Mesendoderm (in vitro differentiated cells): ENCODE results near the gene PRR15L.
"Not testable (repeated sequence)": the region's sequence is repeated elsewhere in the genome, so short reads cannot be mapped to it uniquely, and the experiment has no call there.

Experiments
- DNase-seq: peaks from one replicate; pipeline ENCODE4 v3.0.0; 2013
- H2AK5ac ChIP-seq: 2 replicates; pipeline ENCODE4 v1.6.1; 2013; ENCODE audit warnings: low read length, inconsistent platforms
- H2BK120ac ChIP-seq: 2 replicates; pipeline ENCODE4 v1.6.1; 2013; ENCODE audit warnings: low read depth, mild to moderate bottlenecking, low read length, moderate library complexity, mixed read lengths
- H2BK15ac ChIP-seq: replicated peaks from 2 replicates; pipeline ENCODE4 v1.6.1; 2013; ENCODE audit warnings: low read depth, mild to moderate bottlenecking, moderate library complexity
- H2BK5ac ChIP-seq: 2 replicates; pipeline ENCODE4 v1.6.1; 2013; ENCODE audit warnings: low read length, inconsistent platforms
- H3K18ac ChIP-seq: 2 replicates; pipeline ENCODE4 v1.6.1; 2013; ENCODE audit warnings: mild to moderate bottlenecking, low read length, mixed read lengths
- H3K23ac ChIP-seq: one replicate; pipeline ENCODE4 v1.6.1; 2013; ENCODE audit warnings: low read length
- H3K27ac ChIP-seq: 2 replicates; pipeline ENCODE4 v1.5.1; 2013; ENCODE audit warnings: low read depth, mild to moderate bottlenecking, inconsistent platforms, low read length, moderate library complexity
- H3K27me3 ChIP-seq: 2 replicates; pipeline ENCODE4 v1.6.1; 2013; ENCODE audit warnings: low read length, control low read depth, mild to moderate bottlenecking, inconsistent platforms; ENCODE audit not compliant: insufficient read depth, poor library complexity
- H3K36me3 ChIP-seq: 2 replicates; pipeline ENCODE4 v1.6.1; 2013; ENCODE audit warnings: low read length, inconsistent platforms; ENCODE audit not compliant: control insufficient read depth, insufficient read depth
- H3K4ac ChIP-seq: one replicate; pipeline ENCODE4 v1.6.1; 2013; ENCODE audit warnings: low read depth, mild to moderate bottlenecking, low read length, moderate library complexity
- H3K4me1 ChIP-seq: 2 replicates; pipeline ENCODE4 v1.6.1; 2013; ENCODE audit warnings: low read depth, low read length, inconsistent platforms; ENCODE audit not compliant: control insufficient read depth
- H3K4me2 ChIP-seq: 2 replicates; pipeline ENCODE4 v1.6.1; 2013; ENCODE audit warnings: low read length
- H3K4me3 ChIP-seq: 2 replicates; pipeline ENCODE4 v1.5.1; 2013; ENCODE audit warnings: mild to moderate bottlenecking, low read length
- H3K56ac ChIP-seq: one replicate; pipeline ENCODE4 v1.6.1; 2013; ENCODE audit warnings: low read length
- H3K79me1 ChIP-seq: 2 replicates; pipeline ENCODE4 v1.6.1; 2013; ENCODE audit warnings: low read length, inconsistent platforms
- H3K79me2 ChIP-seq: 2 replicates; pipeline ENCODE4 v1.6.1; 2013; ENCODE audit warnings: mild to moderate bottlenecking, low read length; ENCODE audit not compliant: control insufficient read depth, insufficient read depth
- H3K9ac ChIP-seq: 2 replicates; pipeline ENCODE4 v1.6.1; 2013; ENCODE audit warnings: low read length, inconsistent platforms
- H4K5ac ChIP-seq: one replicate; pipeline ENCODE4 v1.6.1; 2013; ENCODE audit warnings: low read length
- H4K8ac ChIP-seq: one replicate; pipeline ENCODE4 v1.6.1; 2013; ENCODE audit warnings: low read depth, mild to moderate bottlenecking, control low read depth, low read length, moderate library complexity
- WGBS: extraction: QIAGEN DNeasy Blood & Tissue Kit; methylation state at CpG from one replicate; pipeline ENCODE4 v1.1.7; 2013; ENCODE audit warnings: low lambda C conversion rate, missing lambda C conversion rate; ENCODE audit not compliant: insufficient coverage; ENCODE audit errors: extremely low coverage; 5-methylcytosine and 5-hydroxymethylcytosine counted together

The PRR15L gene

DNA sequence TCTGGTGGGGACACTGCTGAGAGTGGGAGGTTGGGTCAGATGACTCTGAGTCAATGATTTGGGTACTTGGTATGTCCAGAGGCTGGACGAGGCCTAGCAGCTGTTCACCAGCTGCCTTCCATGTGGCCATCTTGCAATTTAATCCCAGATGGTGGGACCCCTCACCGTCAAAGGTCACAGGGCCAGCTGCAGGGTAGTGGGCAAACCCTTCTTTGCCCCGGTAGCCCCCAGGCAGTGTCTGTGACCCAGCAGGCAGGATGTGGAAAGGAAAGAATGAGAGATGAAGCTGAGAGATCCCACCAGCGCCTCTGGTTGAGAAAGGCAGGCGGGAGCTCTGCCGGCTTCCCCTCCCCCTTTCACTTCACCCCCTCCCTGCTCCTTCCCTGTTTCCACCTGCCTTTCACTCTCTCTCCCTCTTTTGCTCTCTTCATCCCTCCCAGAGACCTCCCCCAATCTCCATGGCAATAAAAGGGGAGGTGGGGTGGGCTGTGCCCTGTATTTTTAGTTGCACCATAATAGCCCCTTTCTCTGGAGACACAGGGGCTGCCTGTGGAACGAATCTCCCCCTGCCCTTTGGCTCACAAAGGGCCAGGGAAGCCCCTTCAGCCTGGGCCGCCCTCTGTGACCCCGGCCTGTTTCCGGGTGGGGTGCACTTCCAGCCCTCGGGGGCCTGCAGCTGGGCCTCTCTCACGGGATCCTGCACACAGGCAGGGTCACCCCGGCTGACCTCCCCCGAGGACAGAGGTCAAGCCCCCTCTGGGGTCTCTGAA lies 33.5 kb upstream of the PRR15L start:
- H3K4ac ChIP-seq = no peak overlapping the region
- H3K4me1 ChIP-seq = peaks cover 27% of the 10 kb centered on the region
- peak overlapping the region; percentile 61 for H3K56ac ChIP-seq
- no peaks in the 10 kb centered on the region for H3K36me3 ChIP-seq
- WGBS = no CpG with 5 or more reads among the region's 14 CpGs
- no peak overlapping the region for H3K4me2 ChIP-seq
- no peak overlapping the region for H2BK120ac ChIP-seq
- H2BK15ac ChIP-seq = no peak overlapping the region
- H3K27ac ChIP-seq = peak overlapping the region; percentile 47
- H3K9ac ChIP-seq = peak overlapping the region; percentile 20
- peak overlapping the region; percentile 83 for H3K23ac ChIP-seq
- no peak overlapping the region for H2AK5ac ChIP-seq
- no peaks in the 10 kb centered on the region for H3K79me1 ChIP-seq
- no peak overlapping the region for H2BK5ac ChIP-seq
- no peak overlapping the region for H4K5ac ChIP-seq
- peak; percentile 47 for DNase-seq
- no peaks in the 10 kb centered on the region for H3K79me2 ChIP-seq
- H4K8ac ChIP-seq = no peak overlapping the region
- H3K27me3 ChIP-seq = no peaks in the 10 kb centered on the region
- no peak overlapping the region for H3K4me3 ChIP-seq
- H3K18ac ChIP-seq = peak overlapping the region; percentile 46

DNA sequence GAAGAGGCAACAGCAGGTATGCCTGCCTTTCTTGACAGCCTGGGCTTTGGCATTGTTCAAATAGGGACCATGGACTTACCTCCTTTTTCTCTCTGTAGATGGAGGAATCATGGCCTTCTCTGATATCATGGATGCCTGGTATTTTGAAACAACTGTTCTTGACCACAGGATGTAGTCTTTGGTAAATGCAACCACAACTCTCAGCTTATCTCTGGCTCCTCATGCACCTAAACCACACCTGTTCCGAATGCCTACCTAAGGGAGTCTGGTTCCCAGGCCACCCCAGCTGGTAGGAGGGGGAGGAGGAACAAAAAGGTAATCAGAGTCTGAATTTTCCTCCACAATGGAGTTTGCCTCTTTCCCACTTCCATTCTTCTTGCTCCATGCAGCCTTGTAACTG lies 32.0 kb upstream of the PRR15L start:
- no peak overlapping the region for H3K23ac ChIP-seq
- H3K4me2 ChIP-seq = no peak overlapping the region
- no peak overlapping the region for H2BK5ac ChIP-seq
- H3K9ac ChIP-seq = no peak overlapping the region
- no peak overlapping the region for H2BK15ac ChIP-seq
- H3K27ac ChIP-seq = peak overlapping the region; percentile 67
- H3K36me3 ChIP-seq = no peaks in the 10 kb centered on the region
- no peak overlapping the region for H3K4ac ChIP-seq
- no peak overlapping the region for H3K4me3 ChIP-seq
- no peak overlapping the region for H4K5ac ChIP-seq
- H3K18ac ChIP-seq = no peak overlapping the region
- peaks cover 16% of the 10 kb centered on the region for H3K4me1 ChIP-seq
- H2BK120ac ChIP-seq = no peak overlapping the region
- H2AK5ac ChIP-seq = no peak overlapping the region
- no peaks in the 10 kb centered on the region for H3K79me2 ChIP-seq
- H3K27me3 ChIP-seq = no peaks in the 10 kb centered on the region
- WGBS = no CpG with 5 or more reads among the region's 1 CpG
- DNase-seq = no peak
- no peak overlapping the region for H4K8ac ChIP-seq
- H3K79me1 ChIP-seq = no peaks in the 10 kb centered on the region
- no peak overlapping the region for H3K56ac ChIP-seq

DNA sequence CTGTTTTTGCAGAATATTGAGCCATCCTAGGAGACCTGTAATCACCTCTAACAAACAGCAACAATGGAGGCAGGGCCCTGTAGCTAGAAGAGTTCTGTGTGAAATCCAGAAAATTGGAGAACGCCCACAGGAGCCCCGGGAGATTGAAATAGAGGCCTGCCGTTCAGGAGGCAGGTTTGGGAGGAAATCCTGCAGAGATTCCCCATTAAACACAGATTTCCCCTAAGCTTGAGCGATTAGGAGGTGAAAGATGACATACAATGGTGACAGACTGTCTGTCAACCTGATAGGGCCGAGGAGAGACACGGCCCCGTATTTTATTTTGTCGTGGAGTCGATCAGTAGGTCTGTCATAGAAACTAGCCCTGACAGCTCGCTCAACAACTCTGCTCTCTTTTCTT lies 31.5 kb upstream of the PRR15L start:
- Histone ChIP-seq H4K8ac (no peak overlapping the region), H2AK5ac (no peak overlapping the region), H3K27me3 (no peaks in the 10 kb centered on the region), H3K27ac (peak overlapping the region; percentile 67), H3K56ac (no peak overlapping the region), H3K23ac (no peak overlapping the region), H2BK15ac (no peak overlapping the region), H3K4me3 (no peak overlapping the region), H3K9ac (no peak overlapping the region), H2BK120ac (no peak overlapping the region), H3K79me1 (no peaks in the 10 kb centered on the region), H3K36me3 (no peaks in the 10 kb centered on the region), H3K18ac (no peak overlapping the region), H3K4me1 (peaks cover 16% of the 10 kb centered on the region), H4K5ac (no peak overlapping the region), H3K4ac (no peak overlapping the region), H3K79me2 (no peaks in the 10 kb centered on the region), H2BK5ac (no peak overlapping the region), H3K4me2 (no peak overlapping the region)
- no peak for DNase-seq
- no CpG with 5 or more reads among the region's 10 CpGs for WGBS

DNA sequence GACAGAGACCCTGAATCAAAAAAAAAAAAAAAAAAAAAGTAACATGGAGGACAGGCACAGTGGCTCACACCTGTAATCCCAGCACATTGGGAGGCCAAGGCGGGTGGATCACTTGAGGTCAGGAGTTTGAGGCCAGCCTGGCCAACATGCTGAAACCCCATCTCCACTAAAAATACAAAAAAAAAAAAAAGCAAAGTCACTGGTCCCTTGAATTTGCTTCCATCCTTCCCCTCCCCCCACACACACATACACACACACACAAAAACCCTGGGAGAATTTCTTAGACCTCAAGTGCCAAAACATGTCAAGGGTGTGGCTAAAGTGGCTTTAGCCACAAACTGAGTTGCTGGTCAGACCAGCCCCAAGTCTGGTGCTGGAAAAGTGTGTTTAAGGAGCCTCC lies 30.8 kb upstream of the PRR15L start:
- H2BK5ac ChIP-seq, H2AK5ac ChIP-seq, H3K79me2 ChIP-seq, H2BK120ac ChIP-seq, DNase-seq, H3K79me1 ChIP-seq, H3K4me2 ChIP-seq, H3K4me3 ChIP-seq, H3K4ac ChIP-seq, H3K36me3 ChIP-seq, H3K56ac ChIP-seq, H3K27me3 ChIP-seq, H3K23ac ChIP-seq, H3K18ac ChIP-seq, H3K9ac ChIP-seq, H2BK15ac ChIP-seq, H4K5ac ChIP-seq, H4K8ac ChIP-seq: not testable (repeated sequence)
- Histone ChIP-seq H3K4me1 (peaks cover 16% of the 10 kb centered on the region), H3K27ac (peak overlapping the region; percentile 69)
- no CpG with 5 or more reads among the region's 1 CpG for WGBS

DNA sequence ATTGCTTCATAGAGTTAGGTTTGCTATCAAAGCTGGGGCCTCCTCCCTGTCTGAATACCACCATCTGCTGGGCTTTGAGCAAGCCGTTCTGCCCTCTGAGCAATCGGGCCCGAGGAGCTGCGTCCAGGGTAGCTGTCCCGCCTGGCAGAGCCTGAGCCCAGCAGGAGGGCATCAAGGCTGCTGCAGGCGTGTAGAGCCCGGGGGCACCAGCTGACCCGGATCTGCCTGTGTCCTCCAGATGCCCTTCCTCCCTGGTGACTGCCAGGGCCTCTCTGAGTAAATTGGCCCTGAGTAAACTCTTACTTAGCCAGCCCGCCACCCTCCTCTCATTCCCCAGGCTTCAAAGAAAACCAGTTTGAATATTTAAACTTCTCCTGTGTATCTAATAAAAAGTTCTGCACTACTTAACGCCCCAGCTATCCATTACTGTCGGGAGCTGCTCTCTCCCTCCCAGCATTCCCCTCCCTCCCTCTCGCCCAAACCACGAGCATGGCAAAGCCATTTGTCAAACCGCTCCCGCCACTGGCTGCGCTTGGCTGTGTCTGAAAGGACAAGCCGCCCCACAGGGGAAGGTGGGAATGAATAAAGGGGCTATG lies 29.7 kb upstream of the PRR15L start:
- no peak overlapping the region for H4K8ac ChIP-seq
- H3K18ac ChIP-seq = no peak overlapping the region
- H2BK15ac ChIP-seq = no peak overlapping the region
- no peaks in the 10 kb centered on the region for H3K27me3 ChIP-seq
- H2AK5ac ChIP-seq = no peak overlapping the region
- H3K23ac ChIP-seq = no peak overlapping the region
- H3K79me2 ChIP-seq = no peaks in the 10 kb centered on the region
- no peak overlapping the region for H2BK5ac ChIP-seq
- DNase-seq = peak; percentile 38
- no peak overlapping the region for H3K9ac ChIP-seq
- no peak overlapping the region for H3K4me2 ChIP-seq
- H3K4me3 ChIP-seq = no peak overlapping the region
- H3K56ac ChIP-seq = peak overlapping the region; percentile 44
- no peak overlapping the region for H3K4ac ChIP-seq
- no peak overlapping the region for H3K27ac ChIP-seq
- peaks cover 16% of the 10 kb centered on the region for H3K4me1 ChIP-seq
- no peak overlapping the region for H2BK120ac ChIP-seq
- peaks cover 2% of the 10 kb centered on the region for H3K36me3 ChIP-seq
- H3K79me1 ChIP-seq = no peaks in the 10 kb centered on the region
- no CpG with 5 or more reads among the region's 17 CpGs for WGBS
- no peak overlapping the region for H4K5ac ChIP-seq
